Measurements from ENCODE around the gene C2CD2. TPM values are rescaled to one million over a fixed set of nuclear protein-coding genes. Genes with fewer than 3 reads are reported as not detected.

C2CD2 gene
- total RNA-seq, 4 donors from 2014 or later: 3.0 to 15.7 (median 7.4) TPM

DNA sequence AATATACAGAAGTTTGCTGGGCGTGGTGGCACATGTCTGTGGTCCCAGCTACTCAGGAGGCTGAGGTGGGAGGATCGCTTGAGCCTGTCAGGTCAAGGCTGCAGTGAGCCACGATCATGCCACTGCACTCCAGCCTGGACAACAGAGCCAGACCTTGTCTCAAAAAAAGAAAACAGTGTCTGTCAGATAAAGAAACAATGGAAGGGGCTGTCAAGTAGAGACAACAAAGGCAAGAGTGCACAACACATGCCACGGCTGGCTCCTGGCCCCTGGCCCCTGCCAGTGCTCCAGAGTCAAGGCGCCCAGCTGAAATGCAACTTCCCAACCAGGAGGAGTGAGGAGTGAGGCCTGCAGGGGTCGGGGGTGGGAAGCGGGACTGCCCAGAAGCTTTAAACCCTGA lies 107.3 kb downstream of the C2CD2 start:
- WGBS, 2 donors (ENCODE audit: low coverage in 1 of 2): 93% methylated on average over 7 of the region's 7 CpGs; no CpG with 5 or more reads in 1 of the 2 donors

DNA sequence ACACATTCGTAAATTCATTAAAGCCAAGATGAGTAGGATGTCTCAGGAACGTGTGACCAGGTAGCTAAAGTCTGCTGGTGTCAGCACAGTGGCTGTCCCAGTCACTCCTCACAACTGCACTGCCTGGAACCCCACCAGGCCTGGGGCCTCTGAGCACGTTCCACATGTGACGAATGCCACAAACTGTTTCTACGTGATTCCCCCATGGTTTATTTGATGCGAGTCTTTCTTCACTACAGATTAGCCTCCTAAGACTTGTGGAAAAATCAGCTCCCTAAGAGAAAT lies 107.8 kb downstream of the C2CD2 start:
- no peaks in the 10 kb centered on the region for H3K4me1 ChIP-seq
- no peak for DNase-seq
- intact Hi-C loops (cut with DNase I; ENCODE audit: low total_unique reads) (no loop called here), in situ Hi-C loops (cut with MboI; ENCODE audit: low pct_ligation_motif_present in 1 of 4, low pct_unique_long_range_greater_than_20kb in 1 of 4, low sequenced_read_pairs in 3 of 4) (no loop called here)
- WGBS, 2 donors (ENCODE audit: low coverage in 1 of 2): 79 to 100% methylated on average over 1 to 6 of the region's 6 CpGs
- no peaks in the 10 kb centered on the region for H3K27me3 ChIP-seq
- no peak overlapping the region for H3K4me3 ChIP-seq
- no peaks in the 10 kb centered on the region for H3K36me3 ChIP-seq
- TF ChIP-seq, protein P1, sequence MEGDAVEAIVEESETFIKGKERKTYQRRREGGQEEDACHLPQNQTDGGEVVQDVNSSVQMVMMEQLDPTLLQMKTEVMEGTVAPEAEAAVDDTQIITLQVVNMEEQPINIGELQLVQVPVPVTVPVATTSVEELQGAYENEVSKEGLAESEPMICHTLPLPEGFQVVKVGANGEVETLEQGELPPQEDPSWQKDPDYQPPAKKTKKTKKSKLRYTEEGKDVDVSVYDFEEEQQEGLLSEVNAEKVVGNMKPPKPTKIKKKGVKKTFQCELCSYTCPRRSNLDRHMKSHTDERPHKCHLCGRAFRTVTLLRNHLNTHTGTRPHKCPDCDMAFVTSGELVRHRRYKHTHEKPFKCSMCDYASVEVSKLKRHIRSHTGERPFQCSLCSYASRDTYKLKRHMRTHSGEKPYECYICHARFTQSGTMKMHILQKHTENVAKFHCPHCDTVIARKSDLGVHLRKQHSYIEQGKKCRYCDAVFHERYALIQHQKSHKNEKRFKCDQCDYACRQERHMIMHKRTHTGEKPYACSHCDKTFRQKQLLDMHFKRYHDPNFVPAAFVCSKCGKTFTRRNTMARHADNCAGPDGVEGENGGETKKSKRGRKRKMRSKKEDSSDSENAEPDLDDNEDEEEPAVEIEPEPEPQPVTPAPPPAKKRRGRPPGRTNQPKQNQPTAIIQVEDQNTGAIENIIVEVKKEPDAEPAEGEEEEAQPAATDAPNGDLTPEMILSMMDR (IDR thresholded peaks at IDR 0.05): no peak
- H3K27ac ChIP-seq: no peak overlapping the region
- H3K9me3 ChIP-seq: peaks cover 4 to 8% of the 10 kb centered on the region in 2 donors

More for the DNA sequence above, 107.3 kb downstream of the C2CD2 start:
- no peaks in the 10 kb centered on the region for H3K36me3 ChIP-seq
- no peak for DNase-seq
- no peaks in the 10 kb centered on the region for H3K4me1 ChIP-seq
- H3K9me3 ChIP-seq: peaks cover 0 to 2% of the 10 kb centered on the region in 2 donors
- H3K4me3 ChIP-seq: no peak overlapping the region
- H3K27me3 ChIP-seq: no peaks in the 10 kb centered on the region
- TF ChIP-seq, protein P1 (IDR thresholded peaks at IDR 0.05): no peak
- TF ChIP-seq EP300 (IDR thresholded peaks at IDR 0.05; ENCODE audit: low read depth) (no peak), POLR2AphosphoS5 (IDR thresholded peaks at IDR 0.05) (no peak), POLR2A (IDR thresholded peaks at IDR 0.05) (no peak)
- in situ Hi-C loops (cut with MboI; ENCODE audit: low pct_ligation_motif_present in 1 of 4, low pct_unique_long_range_greater_than_20kb in 1 of 4, low sequenced_read_pairs in 3 of 4) (no loop called here), intact Hi-C loops (cut with DNase I; ENCODE audit: low total_unique reads) (no loop called here)
- H3K27ac ChIP-seq: no peak overlapping the region

DNA sequence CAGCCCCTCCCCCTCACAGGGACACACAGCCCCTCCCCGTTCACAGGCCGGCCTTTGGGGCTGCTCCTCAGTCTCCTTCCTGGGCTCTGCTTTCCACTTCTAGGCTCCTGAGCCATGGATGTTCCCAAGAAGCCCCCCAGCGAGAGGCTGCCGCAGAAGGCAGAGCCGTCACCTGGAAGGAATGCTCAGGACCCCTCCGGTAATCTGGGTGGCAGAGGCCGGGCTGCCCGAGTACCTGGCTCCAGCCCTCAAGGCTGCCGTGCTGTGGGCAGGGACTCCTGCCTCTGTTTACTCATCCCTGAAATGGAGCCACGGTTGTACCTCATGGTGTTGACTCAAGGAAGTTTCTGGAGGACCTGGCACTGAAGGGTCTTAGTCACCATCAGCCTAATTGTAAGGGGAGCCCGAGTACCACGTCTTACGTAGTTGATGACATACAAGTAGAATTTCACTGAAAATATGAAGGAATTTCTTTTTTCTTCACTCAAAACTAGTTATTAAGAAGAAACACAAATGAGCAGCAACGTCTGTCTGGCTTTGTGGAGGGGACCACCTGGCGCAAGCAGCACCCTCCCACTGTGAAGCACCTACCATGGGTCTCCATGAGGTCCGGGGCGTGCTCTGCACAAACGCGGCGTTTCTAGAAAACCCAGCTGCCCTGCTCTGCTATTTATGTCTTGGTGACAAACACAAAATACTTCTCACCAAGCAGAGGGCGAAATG lies 108.3 kb downstream of the C2CD2 start:
- Histone ChIP-seq H3K27me3 (no peaks in the 10 kb centered on the region), H3K36me3 (no peaks in the 10 kb centered on the region), H3K27ac (no peak overlapping the region), H3K4me1 (no peaks in the 10 kb centered on the region), H3K9me3 (peaks cover 9 to 13% of the 10 kb centered on the region in 2 donors), H3K4me3 (no peak overlapping the region)
- DNase-seq: no peak
- intact Hi-C loops (cut with DNase I; ENCODE audit: low total_unique reads): no loop called here
- 87 to 98% methylated on average over 5 to 19 of the region's 21 CpGs for WGBS, 2 donors (ENCODE audit: low coverage in 1 of 2)
- in situ Hi-C loops (cut with MboI; ENCODE audit: low pct_ligation_motif_present in 1 of 4, low pct_unique_long_range_greater_than_20kb in 1 of 4, low sequenced_read_pairs in 3 of 4): no loop called here
- no peak for TF ChIP-seq POLR2AphosphoS5 (IDR thresholded peaks at IDR 0.05)
- TF ChIP-seq EP300 (IDR thresholded peaks at IDR 0.05; ENCODE audit: low read depth): no peak
- TF ChIP-seq POLR2A (IDR thresholded peaks at IDR 0.05): no peak
- TF ChIP-seq, protein P1 (IDR thresholded peaks at IDR 0.05): no peak

DNA sequence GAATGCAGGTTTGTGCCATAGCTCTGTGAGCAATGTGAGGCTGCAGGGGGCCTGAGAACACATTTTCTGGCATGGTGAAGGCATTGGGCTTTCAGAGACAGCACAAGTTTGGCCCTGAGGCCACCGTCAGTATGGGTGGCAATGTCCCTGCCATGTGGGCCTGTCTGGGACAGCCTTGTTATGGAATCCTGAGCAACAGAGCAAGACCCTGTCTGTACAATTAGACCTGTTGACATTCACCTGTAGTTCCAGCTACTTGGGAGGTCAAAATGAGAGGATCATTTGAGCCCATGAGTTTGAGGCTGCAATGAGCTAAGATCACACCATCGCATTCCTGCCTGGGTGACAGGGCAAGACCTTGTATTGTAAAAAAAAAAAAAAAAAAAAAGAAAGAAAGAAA lies 110.2 kb downstream of the C2CD2 start:
- Histone ChIP-seq H3K4me3 (no peak overlapping the region), H3K27me3 (no peaks in the 10 kb centered on the region), H3K27ac (no peak overlapping the region), H3K9me3 (peaks cover 9 to 13% of the 10 kb centered on the region in 2 donors), H3K36me3 (no peaks in the 10 kb centered on the region), H3K4me1 (no peaks in the 10 kb centered on the region)
- DNase-seq: no peak
- 90% methylated on average over 2 of the region's 2 CpGs; no CpG with 5 or more reads in 1 of the 2 donors for WGBS, 2 donors (ENCODE audit: low coverage in 1 of 2)
- intact Hi-C loops (cut with DNase I; ENCODE audit: low total_unique reads): no loop called here
- in situ Hi-C loops (cut with MboI; ENCODE audit: low pct_ligation_motif_present in 1 of 4, low pct_unique_long_range_greater_than_20kb in 1 of 4, low sequenced_read_pairs in 3 of 4): no loop called here
- TF ChIP-seq, protein P1 (IDR thresholded peaks at IDR 0.05): no peak
- TF ChIP-seq POLR2A (IDR thresholded peaks at IDR 0.05) (no peak), EP300 (IDR thresholded peaks at IDR 0.05; ENCODE audit: low read depth) (no peak)

Measured in transverse colon (tissue), 4 donors.